H9 (cell line): Measurements from ENCODE around the gene TENM3. TPM values are rescaled to one million over a fixed set of nuclear protein-coding genes. Genes with fewer than 3 reads are reported as not detected.
A peak's percentile ranks its signal among the peaks of the same experiment; 100 is the strongest.

Experiments used
- DNase-seq: peaks from one replicate; pipeline ENCODE4 v3.0.0-alpha.2; 2017
- H2AFZ ChIP-seq: one replicate; pipeline ENCODE4 v1.6.1; 2013; ENCODE audit warnings: mild to moderate bottlenecking, low read length, control low read depth, moderate library complexity
- H2AK5ac ChIP-seq: 2 replicates; pipeline ENCODE4 v1.6.1; 2013; ENCODE audit warnings: low read length, control low read depth, mixed read lengths; ENCODE audit not compliant: insufficient read length
- H2BK120ac ChIP-seq: one replicate; pipeline ENCODE4 v1.6.1; 2013; ENCODE audit warnings: low read depth, mild to moderate bottlenecking, low read length, control low read depth, inconsistent platforms; ENCODE audit not compliant: poor library complexity, severe bottlenecking
- H2BK12ac ChIP-seq: 2 replicates; pipeline ENCODE4 v1.6.1; 2013; ENCODE audit warnings: low read length, control low read depth, mixed read lengths, low read depth; ENCODE audit not compliant: insufficient read length
- H2BK15ac ChIP-seq: 2 replicates; pipeline ENCODE4 v1.6.1; 2013; ENCODE audit warnings: low read depth, low read length, control low read depth
- H2BK20ac ChIP-seq: one replicate; pipeline ENCODE4 v1.6.1; 2013; ENCODE audit warnings: low read depth, mild to moderate bottlenecking, low read length, control low read depth, inconsistent platforms; ENCODE audit not compliant: poor library complexity, severe bottlenecking
- H2BK5ac ChIP-seq: 2 replicates; pipeline ENCODE4 v1.6.1; 2013; ENCODE audit warnings: low read length, control low read depth, mixed read lengths; ENCODE audit not compliant: insufficient read length
- H3K14ac ChIP-seq: 2 replicates; pipeline ENCODE4 v1.6.1; 2013; ENCODE audit warnings: low read length, control low read depth; ENCODE audit not compliant: insufficient read depth
- H3K18ac ChIP-seq: 2 replicates; pipeline ENCODE4 v1.6.1; 2013; ENCODE audit warnings: low read depth, mild to moderate bottlenecking, mixed read lengths, low read length, control low read depth; ENCODE audit not compliant: insufficient read length
- H3K23ac ChIP-seq: 2 replicates; pipeline ENCODE4 v1.6.1; 2013; ENCODE audit warnings: low read length, control low read depth, mixed read lengths, low read depth; ENCODE audit not compliant: insufficient read length
- H3K23me2 ChIP-seq: 2 replicates; pipeline ENCODE4 v1.6.1; 2013; ENCODE audit warnings: low read depth, mild to moderate bottlenecking, mixed read lengths, low read length, control low read depth; ENCODE audit not compliant: insufficient read length, poor library complexity, severe bottlenecking
- H3K27ac ChIP-seq: 2 replicates; pipeline ENCODE4 v1.5.1; 2013; ENCODE audit warnings: low read length, control low read depth, mixed read lengths, low read depth; ENCODE audit not compliant: insufficient read length
- H3K27me3 ChIP-seq: 2 replicates; pipeline ENCODE4 v1.6.1; 2013; ENCODE audit warnings: low read length, control low read depth, inconsistent platforms; ENCODE audit not compliant: insufficient read depth
- H3K4ac ChIP-seq: 2 replicates; pipeline ENCODE4 v1.6.1; 2013; ENCODE audit warnings: low read depth, mild to moderate bottlenecking, control low read depth, inconsistent platforms, low read length, moderate library complexity
- H3K4me1 ChIP-seq: 2 replicates; pipeline ENCODE4 v1.6.1; 2013; ENCODE audit warnings: low read length, control low read depth, inconsistent platforms; ENCODE audit not compliant: insufficient read depth
- H3K4me2 ChIP-seq: 2 replicates; pipeline ENCODE4 v1.6.1; 2013; ENCODE audit warnings: low read length, control low read depth, mixed read lengths; ENCODE audit not compliant: insufficient read length, insufficient read depth
- H3K56ac ChIP-seq: 2 replicates; pipeline ENCODE4 v1.6.1; 2013; ENCODE audit warnings: low read depth, mild to moderate bottlenecking, mixed read lengths, low read length, control low read depth; ENCODE audit not compliant: insufficient read length
- H3K79me1 ChIP-seq: 2 replicates; pipeline ENCODE4 v1.6.1; 2013; ENCODE audit warnings: low read depth, mild to moderate bottlenecking, moderate library complexity, low read length, control low read depth, inconsistent platforms; ENCODE audit not compliant: insufficient read depth, poor library complexity, severe bottlenecking
- H3K79me2 ChIP-seq: 2 replicates; pipeline ENCODE4 v1.6.1; 2013; ENCODE audit warnings: low read length, control low read depth, inconsistent platforms; ENCODE audit not compliant: insufficient read depth
- H3K9ac ChIP-seq: 2 replicates; pipeline ENCODE4 v1.6.1; 2013; ENCODE audit warnings: low read length, control low read depth, mixed read lengths; ENCODE audit not compliant: insufficient read length; ENCODE audit errors: extremely low read depth
- H3K9me3 ChIP-seq: one replicate; pipeline ENCODE4 v1.6.1; 2013; ENCODE audit warnings: low read depth, low read length, inconsistent platforms; ENCODE audit not compliant: control insufficient read depth
- H3T11ph ChIP-seq: one replicate; pipeline ENCODE4 v1.6.1; 2013; ENCODE audit warnings: mild to moderate bottlenecking, low read length, control low read depth, inconsistent platforms
- H4K20me1 ChIP-seq: one replicate; pipeline ENCODE4 v1.6.1; 2013; ENCODE audit not compliant: control insufficient read depth, insufficient read length, insufficient read depth
- H4K5ac ChIP-seq: 2 replicates; pipeline ENCODE4 v1.6.1; 2013; ENCODE audit warnings: low read depth, mild to moderate bottlenecking, mixed read lengths, low read length, control low read depth; ENCODE audit not compliant: insufficient read length
- H4K8ac ChIP-seq: replicated peaks from 2 replicates; pipeline ENCODE4 v1.6.1; 2013; ENCODE audit warnings: low read length, control low read depth, mixed read lengths, low read depth; ENCODE audit not compliant: insufficient read length
- H4K91ac ChIP-seq: 2 replicates; pipeline ENCODE4 v1.6.1; 2013; ENCODE audit warnings: low read depth, mild to moderate bottlenecking, moderate library complexity, mixed read lengths, low read length, control low read depth; ENCODE audit not compliant: insufficient read length
- H3K27ac Mint-ChIP-seq, 3 experiments: 2 replicates in 2 of 3; 3 replicates in 1 of 3; pipeline ENCODE4 v1.8.0; 2020 to 2021; ENCODE audit warnings: mixed read lengths in 3 of 3, mild to moderate bottlenecking in 1 of 3, moderate library complexity in 1 of 3
- H3K27me3 Mint-ChIP-seq: 2 replicates; pipeline ENCODE4 v1.8.0; 2021; ENCODE audit warnings: low read depth, mild to moderate bottlenecking, moderate library complexity, mixed read lengths
- H3K36me3 Mint-ChIP-seq, 3 experiments: 2 replicates in 2 of 3; 3 replicates in 1 of 3; pipeline ENCODE4 v1.8.0; 2020 to 2021; ENCODE audit warnings: low read depth in 3 of 3, mixed read lengths in 3 of 3; ENCODE audit not compliant: insufficient read depth in 1 of 3
- H3K4me1 Mint-ChIP-seq, 2 experiments: 2 replicates each; pipeline ENCODE4 v1.8.0; 2020; ENCODE audit warnings: mixed read lengths in 2 of 2
- H3K4me3 Mint-ChIP-seq, 2 experiments: 2 replicates in 1 of 2; 3 replicates in 1 of 2; pipeline ENCODE4 v1.8.0; 2020 to 2021; ENCODE audit warnings: mild to moderate bottlenecking in 2 of 2, mixed read lengths in 2 of 2, moderate library complexity in 1 of 2
- H3K9me3 Mint-ChIP-seq, 2 experiments: 2 replicates in 1 of 2; 3 replicates in 1 of 2; pipeline ENCODE4 v1.8.0; 2020; ENCODE audit warnings: mild to moderate bottlenecking in 2 of 2, mixed read lengths in 2 of 2, moderate library complexity in 1 of 2
- CTCF ChIP-seq: fragments of 200-600 bp; sonication (generic); conservative IDR thresholded peaks from 3 replicates; pipeline ENCODE4 v1.8.0; 2021; ENCODE audit warnings: antibody characterized with exemption, mild to moderate bottlenecking
- WGBS: extraction: QIAGEN DNeasy Blood & Tissue Kit; methylation state at CpG from one replicate; pipeline ENCODE4 v1.1.7; 2013; ENCODE audit warnings: missing lambda C conversion rate, low lambda C conversion rate, mixed read lengths; ENCODE audit not compliant: insufficient read length; ENCODE audit errors: extremely low coverage; 5-methylcytosine and 5-hydroxymethylcytosine counted together
- total RNA-seq: library from RNA; stranded (reverse); gene quantifications from 2 replicates; pipeline ENCODE4 v1.2.1, GENCODE V29; 2021

Gene TENM3
- total RNA-seq, 1 experiment from 2014 or later, result 49.6 TPM

GRCh38 chr4:182384631-182385091 lies 141.5 kb downstream of the TENM3 start:
- Histone ChIP-seq H4K91ac (no peak overlapping the region), H3K79me2 (no peaks in the 10 kb centered on the region), H2BK120ac (no peak overlapping the region), H4K20me1 (no peaks in the 10 kb centered on the region), H3K56ac (no peak overlapping the region), H3K27ac (no peak overlapping the region), H3K9me3 (no peaks in the 10 kb centered on the region), H2BK20ac (no peak overlapping the region), H2AK5ac (no peak overlapping the region), H2BK5ac (no peak overlapping the region), H3T11ph (no peak overlapping the region), H3K79me1 (no peaks in the 10 kb centered on the region), H4K8ac (no peak overlapping the region), H2AFZ (no peak overlapping the region), H3K14ac (no peak overlapping the region), H4K5ac (no peak overlapping the region), H2BK12ac (no peak overlapping the region), H3K18ac (no peak overlapping the region), H3K4me1 (no peaks in the 10 kb centered on the region; the same call in 1 of the 2 replicates), H3K23ac (no peak overlapping the region), H3K4ac (no peak overlapping the region), H3K23me2 (no peaks in the 10 kb centered on the region), H3K27me3 (no peaks in the 10 kb centered on the region), H3K9ac (no peak overlapping the region), H2BK15ac (no peak overlapping the region), H3K4me2 (no peak overlapping the region)
- DNase-seq, result no peak
- peaks cover 3 to 9% of the 10 kb centered on the region in 2 experiments; a peak in 1 of 5 replicates for H3K9me3 Mint-ChIP-seq
- WGBS, result no CpG with 5 or more reads among the region's 6 CpGs
- no peak overlapping the region for H3K4me3 Mint-ChIP-seq
- peaks cover 19 to 21% of the 10 kb centered on the region in 2 experiments for H3K4me1 Mint-ChIP-seq
- H3K36me3 Mint-ChIP-seq, result peaks cover 14 to 36% (median 18%) of the 10 kb centered on the region in 3 experiments
- H3K27ac Mint-ChIP-seq, result peak overlapping the region; percentile 41 to 90 (median 71); a peak in 6 of 7 replicates
- no peak for TF ChIP-seq CTCF
- no peaks in the 10 kb centered on the region for H3K27me3 Mint-ChIP-seq
